GM19193 (cell line): ENCODE data around the gene ANO9.

ENCODE experiments used
- POLR2A ChIP-seq: IDR thresholded peaks from 4 replicates; pipeline ENCODE4 v1.6.1; 2011; ENCODE audit not compliant: insufficient read depth, insufficient read length; ENCODE audit errors: extremely low read depth

Gene ANO9

DNA sequence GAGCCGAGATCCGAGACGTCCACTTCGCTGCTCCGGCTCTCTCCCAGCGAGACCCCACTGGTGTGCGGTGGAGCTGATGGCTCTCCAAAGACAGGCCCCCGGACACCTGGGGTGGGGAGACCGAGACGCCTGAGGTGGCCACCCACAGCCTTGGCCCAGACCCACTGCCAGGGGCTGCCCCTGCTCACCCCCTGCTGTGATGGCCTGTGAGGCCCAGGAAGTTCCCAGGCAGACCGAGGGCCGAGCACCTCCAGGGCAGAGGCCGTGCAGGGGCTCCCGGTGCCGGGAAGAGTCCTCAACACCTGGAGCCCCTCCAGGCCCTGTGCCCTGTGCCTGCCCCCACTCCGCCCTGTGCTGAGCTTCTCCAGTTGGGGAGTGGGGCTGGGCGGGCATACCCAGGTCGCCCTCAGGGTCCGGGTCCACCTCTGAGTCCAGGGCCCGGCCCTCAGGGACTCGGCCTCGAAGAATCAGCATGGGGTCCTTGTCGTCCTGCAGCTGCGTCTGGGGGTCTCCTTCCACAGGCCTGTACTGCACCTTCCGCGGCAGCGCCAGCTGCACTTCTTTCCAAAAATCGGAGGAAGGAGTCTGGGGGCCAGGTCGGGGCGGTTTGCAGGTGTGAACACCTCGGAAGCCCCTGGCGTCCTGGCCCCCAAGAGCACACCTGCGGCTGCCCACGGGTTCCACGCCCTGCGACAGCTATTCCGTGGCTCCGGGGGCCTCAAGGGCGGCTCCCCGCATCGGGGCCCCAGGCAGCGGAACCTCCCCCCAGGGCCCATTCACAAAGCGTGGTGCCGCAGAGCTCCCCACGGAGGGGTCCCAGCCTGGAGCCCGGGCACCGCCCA is 35.6 kb downstream of the ANO9 start:
- TF ChIP-seq POLR2A: no peak

GRCh38 chr11:405323-405953 is 36.4 kb downstream of the ANO9 start:
- no peak for TF ChIP-seq POLR2A

DNA sequence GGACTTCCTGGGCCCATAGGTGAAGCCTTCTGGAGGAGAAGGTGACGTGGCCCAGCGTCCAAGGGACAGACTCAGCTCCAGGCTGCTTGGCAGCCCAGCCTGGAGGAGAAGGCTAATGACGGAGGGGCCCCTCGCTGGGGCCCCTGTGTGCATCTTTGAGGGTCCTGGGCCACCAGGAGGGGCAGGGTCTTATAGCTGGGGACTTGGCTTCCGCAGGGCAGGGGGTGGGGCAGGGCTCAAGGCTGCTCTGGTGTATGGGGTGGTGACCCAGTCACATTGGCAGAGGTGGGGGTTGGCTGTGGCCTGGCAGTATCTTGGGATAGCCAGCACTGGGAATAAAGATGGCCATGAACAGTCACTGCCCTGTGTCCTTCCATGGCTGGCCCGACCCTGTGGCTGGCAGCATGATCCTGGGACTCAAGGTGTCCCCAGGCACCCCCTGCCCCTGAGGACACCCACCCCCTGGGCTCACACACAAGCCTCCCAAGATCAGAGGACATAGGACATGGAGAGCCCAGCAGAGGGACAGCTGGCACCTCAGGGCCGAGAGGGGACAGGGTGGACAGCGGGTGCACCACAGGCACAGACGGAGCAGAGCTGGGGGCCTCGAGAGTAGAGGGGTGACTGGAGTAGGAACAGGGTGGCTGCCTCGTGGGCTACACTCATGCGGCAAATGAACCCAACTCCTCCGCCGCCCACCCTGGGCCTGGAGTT is 37.1 kb downstream of the ANO9 start:
- TF ChIP-seq POLR2A: no peak

GRCh38 chr11:403761-404431 is 37.9 kb downstream of the ANO9 start:
- TF ChIP-seq POLR2A: no peak

GRCh38 chr11:403021-403760 is 38.6 kb downstream of the ANO9 start:
- TF ChIP-seq POLR2A: no peak

DNA sequence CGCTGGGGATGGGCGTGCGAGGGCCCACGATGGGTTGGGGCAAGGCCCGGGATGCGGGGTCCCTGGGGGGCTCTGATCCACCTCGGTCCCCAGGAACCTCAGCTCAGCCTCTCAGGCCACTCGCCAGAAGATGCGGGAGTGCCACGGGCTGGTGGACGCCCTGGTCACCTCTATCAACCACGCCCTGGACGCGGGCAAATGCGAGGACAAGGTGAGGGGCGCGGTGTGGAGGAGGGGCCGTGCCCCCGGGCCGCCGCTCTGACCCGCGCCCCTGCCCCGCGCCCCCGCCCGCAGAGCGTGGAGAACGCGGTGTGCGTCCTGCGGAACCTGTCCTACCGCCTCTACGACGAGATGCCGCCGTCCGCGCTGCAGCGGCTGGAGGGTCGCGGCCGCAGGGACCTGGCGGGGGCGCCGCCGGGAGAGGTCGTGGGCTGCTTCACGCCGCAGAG is 41.5 kb downstream of the ANO9 start:
- TF ChIP-seq POLR2A: no peak

GRCh38 chr11:399731-400211 is 42.0 kb downstream of the ANO9 start:
- no peak for TF ChIP-seq POLR2A

- no peak for TF ChIP-seq POLR2A
Observed at GRCh38 chr11:398826-399225, 43.0 kb downstream of the ANO9 start.

GRCh38 chr11:396948-397548 is 44.8 kb downstream of the ANO9 start:
- TF ChIP-seq POLR2A: no peak

- no peak for TF ChIP-seq POLR2A
Observed at GRCh38 chr11:396511-396947, 45.3 kb downstream of the ANO9 start.

DNA sequence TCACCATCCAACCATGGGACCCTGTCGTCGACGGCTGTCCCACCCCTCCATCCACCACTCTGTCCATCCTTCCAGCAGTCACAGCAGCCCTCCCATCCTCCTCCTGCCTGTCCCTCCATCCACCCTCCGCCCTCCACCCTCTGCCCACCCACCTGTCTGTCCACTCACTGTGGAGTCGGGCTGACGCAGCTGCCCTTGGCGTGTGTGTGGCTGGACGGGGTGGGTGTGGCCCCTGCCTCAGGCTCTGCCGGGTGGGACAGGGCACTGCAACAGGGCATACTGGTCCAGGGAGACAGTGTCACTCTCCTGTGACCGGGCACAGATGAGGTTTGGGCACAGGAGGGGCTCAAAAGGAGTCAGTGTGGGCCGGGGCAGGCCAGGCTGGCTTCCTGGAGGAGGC is 45.9 kb downstream of the ANO9 start:
- no peak for TF ChIP-seq POLR2A

GRCh38 chr11:394858-395655 is 46.8 kb downstream of the ANO9 start:
- TF ChIP-seq POLR2A: no peak
